Breast epithelium (tissue), 3 donors: ENCODE data around the gene JAKMIP2.

Experiments
- POLR2A ChIP-seq: fragments of 450-650 bp; IDR thresholded peaks from one replicate; pipeline ENCODE4 v1.6.1; 2016; ENCODE audit warnings: antibody characterized with exemption, mild to moderate bottlenecking, moderate library complexity
- TF ChIP-seq, protein P1 (sequence below), 3 donors: fragments of 450-650 bp; IDR thresholded peaks; one replicate each; pipeline ENCODE4 v1.5.1; 2016 to 2017; ENCODE audit warnings: antibody characterized with exemption in 3 of 3, mild to moderate bottlenecking in 3 of 3, moderate library complexity in 3 of 3

DNA sequence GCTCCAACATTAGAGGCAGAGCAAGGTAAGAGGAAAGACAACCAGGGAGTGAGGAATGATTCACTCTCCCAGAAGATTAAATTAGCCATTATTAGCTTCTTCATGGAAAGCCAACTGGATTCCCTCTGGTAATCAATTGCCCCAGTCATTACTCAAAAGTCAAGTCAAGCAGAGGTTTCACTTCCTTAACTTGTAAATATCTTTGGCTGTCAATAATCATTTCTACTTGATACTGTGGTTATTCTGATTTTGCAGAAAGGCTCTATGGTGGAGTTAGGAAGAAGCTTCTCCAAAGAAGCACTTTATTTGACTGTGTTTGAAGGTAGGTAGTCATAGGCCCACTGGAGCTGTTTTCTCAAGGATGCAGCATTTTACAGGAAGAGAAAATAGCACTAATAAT is 78.0 kb downstream of the JAKMIP2 start:
- no peak for TF ChIP-seq POLR2A
- TF ChIP-seq, protein P1, sequence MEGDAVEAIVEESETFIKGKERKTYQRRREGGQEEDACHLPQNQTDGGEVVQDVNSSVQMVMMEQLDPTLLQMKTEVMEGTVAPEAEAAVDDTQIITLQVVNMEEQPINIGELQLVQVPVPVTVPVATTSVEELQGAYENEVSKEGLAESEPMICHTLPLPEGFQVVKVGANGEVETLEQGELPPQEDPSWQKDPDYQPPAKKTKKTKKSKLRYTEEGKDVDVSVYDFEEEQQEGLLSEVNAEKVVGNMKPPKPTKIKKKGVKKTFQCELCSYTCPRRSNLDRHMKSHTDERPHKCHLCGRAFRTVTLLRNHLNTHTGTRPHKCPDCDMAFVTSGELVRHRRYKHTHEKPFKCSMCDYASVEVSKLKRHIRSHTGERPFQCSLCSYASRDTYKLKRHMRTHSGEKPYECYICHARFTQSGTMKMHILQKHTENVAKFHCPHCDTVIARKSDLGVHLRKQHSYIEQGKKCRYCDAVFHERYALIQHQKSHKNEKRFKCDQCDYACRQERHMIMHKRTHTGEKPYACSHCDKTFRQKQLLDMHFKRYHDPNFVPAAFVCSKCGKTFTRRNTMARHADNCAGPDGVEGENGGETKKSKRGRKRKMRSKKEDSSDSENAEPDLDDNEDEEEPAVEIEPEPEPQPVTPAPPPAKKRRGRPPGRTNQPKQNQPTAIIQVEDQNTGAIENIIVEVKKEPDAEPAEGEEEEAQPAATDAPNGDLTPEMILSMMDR (IDR thresholded peaks at IDR 0.05): no peak
